Kidney (tissue), 14 donors: Measurements from ENCODE around the gene CAV1. TPM values are rescaled to one million over a fixed set of nuclear protein-coding genes. Genes with fewer than 3 reads are reported as not detected.
"Not testable (repeated sequence)": the region's sequence is repeated elsewhere in the genome, so short reads cannot be mapped to it uniquely, and the experiment has no call there.

Source experiments
- DNase-seq, 5 donors: peaks; one replicate each; pipeline ENCODE4 v3.0.0-alpha.2; 2013 to 2020
- FAIRE-seq: peaks from 2 replicates; lab custom pipeline; 2012; peaks lifted over from hg19 to GRCh38; lab: Jason Lieb, UNC
- H3K27ac ChIP-seq, 2 donors: one replicate each; pipeline ENCODE4 v1.7.0; 2013; ENCODE audit warnings: low read depth in 2 of 2, low read length in 2 of 2, inconsistent platforms in 1 of 2
- H3K27me3 ChIP-seq: one replicate; pipeline ENCODE4 v1.7.1; 2013; ENCODE audit warnings: low read length, inconsistent platforms; ENCODE audit not compliant: control insufficient read depth, insufficient read depth
- H3K36me3 ChIP-seq, 3 donors: one replicate each; pipeline versions ENCODE4 v1.7.0 to v1.7.1; 2013; ENCODE audit warnings: low read length in 3 of 3, control low read depth in 1 of 3, inconsistent platforms in 1 of 3; ENCODE audit not compliant: insufficient read depth in 3 of 3, control insufficient read depth in 2 of 3
- H3K4me1 ChIP-seq, 3 donors: one replicate each; pipeline versions ENCODE4 v1.7.0 to v1.7.1; 2013; ENCODE audit warnings: low read length in 3 of 3, inconsistent platforms in 1 of 3, low read depth in 1 of 3; ENCODE audit not compliant: control insufficient read depth in 2 of 3, insufficient read depth in 2 of 3
- H3K4me3 ChIP-seq, 3 donors: one replicate each; pipeline versions ENCODE4 v1.7.0 to v1.8.1; 2013; ENCODE audit warnings: low read length in 3 of 3, control low read depth in 1 of 3, inconsistent platforms in 1 of 3
- H3K9ac ChIP-seq, 3 donors: one replicate each; pipeline versions ENCODE4 v1.7.0 to v1.7.1; 2013; ENCODE audit warnings: low read length in 3 of 3, control low read depth in 1 of 3, inconsistent platforms in 1 of 3
- H3K9me3 ChIP-seq, 3 donors: one replicate each; pipeline versions ENCODE4 v1.7.0 to v1.7.1; 2013; ENCODE audit warnings: low read length in 3 of 3, control low read depth in 1 of 3, inconsistent platforms in 1 of 3; ENCODE audit not compliant: control insufficient read depth in 2 of 3, insufficient read depth in 1 of 3
- CTCF ChIP-seq: IDR thresholded peaks from 3 replicates; pipeline ENCODE4 v1.5.1; 2012; ENCODE audit warnings: mild to moderate bottlenecking, moderate library complexity, borderline replicate concordance; ENCODE audit not compliant: insufficient read depth; ENCODE audit errors: extremely low read depth
- intact Hi-C: fragments of 100-400 bp; cut with DNase I; formaldehyde crosslinking; loops from one replicate; pipeline ENCODE4 v1.11.1; 2022
- polyA plus RNA-seq: library from polyadenylated mRNA; stranded (reverse); fragments of 350-450 nt; fragmentation: Illumina TruSeq; extraction: RNeasy Lipid Tissue Mini Kit (QIAGEN cat#74804); gene quantifications from one replicate; pipeline ENCODE4 v1.2.3, GENCODE V29; 2014; ENCODE audit warnings: low read depth, low replicate concordance; ENCODE audit not compliant: insufficient read depth
- total RNA-seq: library from RNA; stranded (reverse); fragmentation: NEBNext Ultra II Directional; extraction: Animal tissue kit (Norgen Biotek cat#: 25700); gene quantifications from one replicate; pipeline ENCODE4 v1.2.1, GENCODE V29; 2021
- donor health status: control.
- donor health status: control.
- donor health status: control.
- donor health status: control.
- donor health status: control.
- donor health status: DM: yes; HTN: yes; CAD: no.
- donor health status: Normal renal cell carcinoma (clear cell type).

Gene CAV1
- total and polyA plus RNA-seq, 2 donors from 2014 or later: 15.7 to 67.2 TPM

- H3K4me1 ChIP-seq: no peaks in the 10 kb centered on the region
- intact Hi-C loops: no loop called here
- no peak overlapping the region for H3K9ac ChIP-seq
- no peak overlapping the region for H3K27ac ChIP-seq
- no peaks in the 10 kb centered on the region for H3K36me3 ChIP-seq
- DNase-seq (no peak), FAIRE-seq (no peak)
- H3K27me3 ChIP-seq: no peaks in the 10 kb centered on the region
- H3K4me3 ChIP-seq: no peak overlapping the region
- TF ChIP-seq CTCF: no peak
- no peaks in the 10 kb centered on the region for H3K9me3 ChIP-seq
Measured at GRCh38 chr7:116483271-116483942, 41.4 kb upstream of the CAV1 start.

DNA sequence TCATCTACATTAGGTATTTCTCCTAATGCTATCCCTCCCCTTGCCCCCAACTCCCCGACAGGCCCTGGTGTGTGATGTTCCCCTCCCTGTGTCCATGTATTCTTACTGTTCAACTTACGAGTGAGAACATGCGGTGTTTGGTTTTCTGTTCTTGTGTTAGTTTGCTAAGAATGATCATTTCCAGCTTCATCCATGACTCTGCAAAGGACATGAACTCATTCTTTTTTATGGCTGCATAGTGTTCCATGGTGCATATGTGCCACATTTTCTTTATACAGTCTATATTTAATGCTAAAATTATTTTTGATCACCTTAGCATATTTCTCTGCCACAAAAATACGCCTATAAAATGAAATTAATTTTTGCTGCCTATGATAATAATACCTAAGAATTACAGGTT lies 40.4 kb upstream of the CAV1 start:
- H3K9ac ChIP-seq, DNase-seq, H3K27ac ChIP-seq, H3K4me3 ChIP-seq, H3K4me1 ChIP-seq, intact Hi-C loops, H3K36me3 ChIP-seq, H3K27me3 ChIP-seq, FAIRE-seq, H3K9me3 ChIP-seq: not testable (repeated sequence)

DNA sequence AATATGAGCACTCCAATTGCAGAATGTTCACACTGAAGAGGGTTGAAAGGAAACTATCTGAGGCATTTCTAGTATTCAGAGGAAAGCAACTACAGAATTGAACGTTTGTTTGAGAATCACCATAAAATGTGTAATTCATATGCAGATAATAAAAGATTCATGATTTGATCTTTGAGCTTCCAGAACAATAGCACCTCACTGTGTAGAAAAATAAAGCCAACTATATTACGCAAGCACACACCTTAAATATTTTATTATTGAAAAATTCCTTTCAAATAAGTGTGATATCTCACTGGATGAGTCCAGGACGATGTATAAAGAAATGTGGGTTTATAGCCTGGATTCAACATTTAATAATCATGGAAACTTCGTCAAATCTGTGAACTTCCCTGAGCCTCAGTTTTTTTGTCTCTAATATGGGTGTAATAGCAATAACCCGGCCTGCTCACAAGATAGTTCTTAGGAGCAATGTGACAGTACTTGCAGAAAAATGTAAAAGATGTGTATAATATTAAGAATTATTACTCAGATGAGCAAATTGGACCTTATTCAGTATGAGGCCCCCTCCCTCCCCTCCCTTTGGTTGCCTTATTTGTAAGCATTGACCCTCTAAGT lies 36.8 kb upstream of the CAV1 start:
- H3K36me3 ChIP-seq: no peaks in the 10 kb centered on the region
- DNase-seq (no peak), FAIRE-seq (no peak)
- no peak overlapping the region for H3K27ac ChIP-seq
- intact Hi-C loops: no loop called here
- no peak overlapping the region for H3K9ac ChIP-seq
- H3K27me3 ChIP-seq: no peaks in the 10 kb centered on the region
- H3K9me3 ChIP-seq: no peaks in the 10 kb centered on the region
- H3K4me1 ChIP-seq: no peaks in the 10 kb centered on the region
- H3K4me3 ChIP-seq: no peak overlapping the region
- TF ChIP-seq CTCF: no peak

DNA sequence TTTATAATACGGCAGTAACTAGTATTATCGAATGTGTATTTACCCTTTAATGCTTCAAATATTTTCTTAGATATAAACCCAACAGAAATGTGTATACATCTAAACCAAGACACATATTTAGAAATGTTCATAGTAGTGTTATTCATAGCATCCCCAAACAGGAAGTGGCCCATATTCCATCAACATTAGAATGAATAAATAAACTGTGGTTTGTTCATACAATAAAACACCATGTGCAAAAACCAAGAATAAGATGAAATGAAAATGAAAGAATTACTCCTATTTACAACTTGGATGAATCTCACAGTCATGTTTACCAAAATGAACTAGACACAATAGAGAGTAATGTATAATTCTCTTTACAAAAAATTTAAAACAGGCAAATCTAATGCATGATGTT lies 34.5 kb upstream of the CAV1 start:
- FAIRE-seq (no peak), DNase-seq (no peak)
- Histone ChIP-seq H3K27ac (no peak overlapping the region), H3K4me3 (no peak overlapping the region), H3K36me3 (no peaks in the 10 kb centered on the region), H3K9me3 (no peaks in the 10 kb centered on the region), H3K4me1 (no peaks in the 10 kb centered on the region), H3K27me3 (no peaks in the 10 kb centered on the region), H3K9ac (no peak overlapping the region)
- intact Hi-C loops: no loop called here
- no peak for TF ChIP-seq CTCF
